ENCODE results near the gene NKX6-2.
"Not testable (repeated sequence)": the region's sequence is repeated elsewhere in the genome, so short reads cannot be mapped to it uniquely, and the experiment has no call there.

The NKX6-2 gene

DNA sequence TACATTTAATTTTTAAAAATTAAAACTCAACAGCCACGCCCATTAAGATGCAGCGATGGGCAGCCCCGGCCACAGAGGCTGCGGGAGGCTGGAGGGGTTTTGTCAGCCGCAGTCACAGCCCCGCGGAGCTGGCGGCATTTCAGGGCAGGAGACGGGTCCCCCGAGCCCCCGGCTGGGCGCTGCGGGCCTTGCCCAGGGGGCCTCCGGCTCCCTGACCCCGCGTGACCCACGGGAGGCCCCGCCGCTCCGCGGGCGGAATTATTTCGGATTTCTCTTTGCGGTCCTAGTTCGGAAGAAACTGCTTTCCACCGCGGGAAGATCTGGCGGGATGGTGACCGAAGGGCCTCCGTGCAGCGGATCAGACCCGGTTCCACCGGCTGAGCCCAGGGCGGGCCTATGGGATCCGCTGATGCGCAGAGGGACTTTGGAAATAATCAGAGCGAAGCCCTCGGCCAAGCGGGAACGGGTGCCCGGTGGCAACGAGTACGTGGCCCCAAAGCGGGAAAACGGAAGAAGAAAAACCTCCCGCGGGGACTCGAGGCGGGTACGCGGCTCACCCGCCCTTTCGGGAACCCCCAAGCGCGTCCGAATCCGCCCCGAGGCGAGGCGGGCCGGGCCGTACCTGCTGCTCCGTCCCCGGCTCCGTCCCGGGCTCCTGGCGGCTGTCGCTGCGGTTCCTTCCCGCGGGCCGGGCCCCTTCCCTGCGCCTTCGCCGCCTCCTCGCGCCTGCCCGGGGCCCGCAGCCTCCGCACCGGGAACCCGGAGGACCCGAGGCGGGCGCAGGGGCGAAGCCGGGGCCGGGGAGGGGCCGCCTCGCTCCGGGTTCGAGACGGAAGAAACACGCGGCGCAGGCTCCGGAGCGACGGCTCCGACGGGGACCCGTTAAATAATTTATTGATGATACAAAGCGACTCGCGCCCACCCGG is 1.7 kb downstream of the NKX6-2 start:
- in situ Hi-C loops (cut with MboI; ENCODE audit: low sequenced_read_pairs): no loop called here

DNA sequence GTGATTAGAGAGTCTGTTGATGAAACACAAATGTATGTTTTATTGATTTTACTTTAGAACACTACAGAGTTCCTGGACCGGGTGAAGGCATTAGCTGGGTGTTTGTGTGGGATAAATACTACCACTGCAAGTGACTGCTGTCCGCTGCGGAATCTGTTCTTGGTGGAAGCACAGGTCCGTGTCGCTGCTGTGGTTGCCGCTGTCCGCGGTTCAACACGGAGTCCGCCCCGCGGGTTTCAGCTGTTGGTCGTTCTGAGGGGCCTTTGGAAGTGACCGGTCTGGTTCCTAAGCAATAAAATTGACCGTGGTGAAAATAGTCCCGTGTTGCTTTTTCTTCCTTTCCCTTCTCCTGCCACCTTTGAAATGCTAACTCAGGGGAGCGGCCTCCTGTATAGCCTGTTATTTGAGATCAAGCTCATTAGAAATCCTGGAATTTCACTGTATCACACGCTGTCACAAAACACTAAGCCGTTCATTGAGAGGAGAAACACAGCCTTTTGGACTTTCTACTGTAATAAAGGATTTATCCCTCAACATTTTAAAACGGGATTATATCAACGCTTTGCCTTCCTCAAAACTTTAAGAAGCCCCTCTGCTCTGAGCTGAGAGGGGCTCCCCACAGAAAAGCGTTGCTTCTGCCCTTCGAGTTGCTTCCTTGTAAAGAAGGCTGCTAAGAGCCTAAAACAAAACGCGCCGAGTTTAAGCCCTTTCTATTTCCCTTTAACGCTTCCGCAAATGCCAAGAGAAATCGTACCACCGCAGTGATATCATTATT is 2.6 kb downstream of the NKX6-2 start:
- in situ Hi-C loops (cut with MboI; ENCODE audit: low sequenced_read_pairs): no loop called here

DNA sequence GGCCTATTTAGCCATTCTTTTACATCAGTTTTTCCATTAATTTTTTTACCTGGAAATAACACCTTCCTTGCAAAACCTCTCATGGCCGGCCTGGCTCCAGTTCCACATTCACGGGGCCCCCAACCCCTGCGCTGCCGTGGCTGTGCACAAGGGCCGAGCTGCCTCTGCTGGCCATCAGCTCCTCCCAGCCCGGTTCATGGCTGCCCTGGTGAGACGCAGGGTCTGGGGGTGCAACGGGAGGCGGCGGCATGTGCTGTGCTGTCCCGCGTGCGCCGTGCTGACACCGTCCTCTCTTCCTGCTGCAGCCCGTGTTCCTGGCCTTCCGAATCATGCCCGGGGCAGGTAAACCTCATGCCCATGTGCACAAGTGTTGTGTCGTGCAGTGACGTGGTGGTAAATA is 4.4 kb downstream of the NKX6-2 start:
- in situ Hi-C loops (cut with MboI; ENCODE audit: low sequenced_read_pairs): no loop called here

DNA sequence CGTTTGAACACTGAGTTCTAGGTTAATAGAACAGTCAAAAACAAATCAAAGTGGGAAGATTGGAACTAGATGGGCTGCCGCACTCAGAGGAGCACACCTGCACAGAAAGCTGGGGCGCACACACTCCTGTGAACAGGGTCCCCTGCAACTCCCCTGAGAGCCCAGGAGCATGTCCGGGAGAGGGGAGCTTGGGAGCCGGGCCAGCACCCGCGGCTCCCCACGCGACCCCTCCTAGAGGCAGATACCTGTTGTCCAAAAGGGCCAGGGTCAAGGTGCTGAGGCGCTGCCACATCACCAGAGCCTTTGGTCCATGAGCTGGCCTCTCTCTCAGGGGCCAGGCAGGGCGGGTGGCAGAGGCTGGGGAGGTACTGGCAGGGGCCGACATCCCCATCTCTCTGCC is 5.6 kb downstream of the NKX6-2 start:
- in situ Hi-C loops (cut with MboI; ENCODE audit: low sequenced_read_pairs): no loop called here

DNA sequence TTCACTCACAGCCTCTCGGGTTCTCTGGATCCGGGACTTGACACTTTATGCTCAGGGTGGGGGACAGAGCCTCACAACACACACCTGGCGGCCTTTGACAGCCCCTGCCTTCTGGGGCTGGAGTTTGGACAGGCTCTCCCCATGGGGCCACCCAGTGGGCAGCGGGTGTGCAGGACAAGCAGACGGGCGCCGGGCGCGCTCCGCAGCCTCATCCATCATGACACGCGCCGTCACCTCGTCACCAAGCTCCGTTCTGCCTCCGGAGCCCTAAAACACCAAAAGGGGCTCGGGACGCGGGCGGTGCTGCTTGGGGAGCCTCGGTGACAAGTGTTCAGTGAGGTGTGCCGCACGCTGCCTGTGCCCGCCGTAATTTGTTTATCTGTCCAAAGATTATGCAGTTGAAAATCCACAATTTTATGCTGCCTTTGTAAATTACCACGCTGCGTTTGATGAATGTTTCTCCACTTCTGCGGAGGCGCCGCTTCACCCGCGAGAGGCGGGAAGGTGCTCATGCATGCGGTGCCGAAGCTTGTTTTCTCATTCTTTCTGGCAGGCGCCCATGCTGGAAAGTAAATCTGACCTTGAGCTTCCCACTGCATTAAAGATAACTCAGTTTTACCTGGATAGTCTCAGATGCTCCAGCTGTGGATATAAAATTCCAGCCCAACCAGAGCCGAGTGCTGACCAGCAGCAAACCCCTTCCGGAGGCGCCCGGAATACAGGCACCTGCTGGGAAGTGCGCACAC is 6.2 kb downstream of the NKX6-2 start:
- in situ Hi-C loops (cut with MboI; ENCODE audit: low sequenced_read_pairs): no loop called here

DNA sequence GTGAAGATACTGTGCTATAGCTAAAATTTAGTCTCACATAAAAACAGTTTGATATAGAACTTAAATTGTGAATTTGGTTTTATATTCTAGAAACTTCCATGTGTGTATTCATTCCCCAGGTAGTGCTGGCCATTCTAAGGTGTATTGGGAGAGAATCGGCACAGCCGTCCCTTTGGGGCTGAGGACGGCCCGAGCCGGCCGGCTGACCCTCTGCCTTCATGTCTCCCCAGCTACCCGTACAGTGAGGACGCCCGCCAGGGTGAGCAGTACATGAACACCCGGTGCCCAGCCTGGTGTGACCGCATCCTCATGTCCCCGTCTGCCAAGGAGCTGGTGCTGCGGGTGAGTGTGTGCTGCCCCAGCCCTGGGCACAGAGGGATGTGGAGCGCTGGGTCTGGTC is 8.5 kb downstream of the NKX6-2 start:
- in situ Hi-C loops (cut with MboI; ENCODE audit: low sequenced_read_pairs): no loop called here

DNA sequence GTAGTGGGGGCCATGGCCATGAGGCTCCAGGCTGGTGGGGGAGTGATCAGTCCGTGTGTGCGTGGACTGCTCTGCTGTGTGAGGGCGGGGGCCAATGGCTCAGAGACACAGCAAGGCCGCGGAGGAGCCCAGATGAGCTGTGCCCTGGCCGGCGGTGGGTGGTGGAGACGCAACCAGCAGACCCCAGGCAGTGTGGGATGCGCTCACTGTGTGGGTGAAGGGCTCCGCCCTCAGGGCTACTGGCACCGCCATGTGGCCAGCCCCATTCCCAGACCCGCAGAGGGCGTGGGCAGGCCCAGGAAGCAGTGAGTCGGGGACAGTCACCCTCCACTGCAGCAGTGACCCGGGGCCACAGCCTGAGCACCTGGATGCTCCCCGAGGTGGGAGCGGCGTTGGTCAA is 9.1 kb downstream of the NKX6-2 start:
- in situ Hi-C loops (cut with MboI; ENCODE audit: low sequenced_read_pairs): no loop called here

DNA sequence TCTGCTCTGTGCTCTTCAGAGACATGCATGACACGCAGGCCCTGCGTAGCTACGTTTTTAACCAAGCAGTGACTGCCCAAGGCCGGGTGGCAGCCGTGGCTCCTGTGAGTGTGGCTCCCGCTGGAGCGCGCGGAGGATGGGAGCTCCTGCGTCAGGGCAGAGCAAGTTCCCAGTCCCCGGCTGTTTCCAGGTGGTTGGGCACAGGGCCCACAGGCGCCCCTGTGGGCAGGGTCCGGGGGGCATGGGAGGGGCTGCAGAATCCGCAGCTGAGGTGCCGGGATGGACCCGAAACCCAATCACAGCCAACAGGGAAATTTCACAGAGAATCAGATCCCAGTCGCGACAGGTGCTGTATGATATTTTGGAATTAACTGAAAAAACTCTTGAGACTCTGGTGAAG is 9.8 kb downstream of the NKX6-2 start:
- in situ Hi-C loops (cut with MboI; ENCODE audit: low sequenced_read_pairs): no loop called here

DNA sequence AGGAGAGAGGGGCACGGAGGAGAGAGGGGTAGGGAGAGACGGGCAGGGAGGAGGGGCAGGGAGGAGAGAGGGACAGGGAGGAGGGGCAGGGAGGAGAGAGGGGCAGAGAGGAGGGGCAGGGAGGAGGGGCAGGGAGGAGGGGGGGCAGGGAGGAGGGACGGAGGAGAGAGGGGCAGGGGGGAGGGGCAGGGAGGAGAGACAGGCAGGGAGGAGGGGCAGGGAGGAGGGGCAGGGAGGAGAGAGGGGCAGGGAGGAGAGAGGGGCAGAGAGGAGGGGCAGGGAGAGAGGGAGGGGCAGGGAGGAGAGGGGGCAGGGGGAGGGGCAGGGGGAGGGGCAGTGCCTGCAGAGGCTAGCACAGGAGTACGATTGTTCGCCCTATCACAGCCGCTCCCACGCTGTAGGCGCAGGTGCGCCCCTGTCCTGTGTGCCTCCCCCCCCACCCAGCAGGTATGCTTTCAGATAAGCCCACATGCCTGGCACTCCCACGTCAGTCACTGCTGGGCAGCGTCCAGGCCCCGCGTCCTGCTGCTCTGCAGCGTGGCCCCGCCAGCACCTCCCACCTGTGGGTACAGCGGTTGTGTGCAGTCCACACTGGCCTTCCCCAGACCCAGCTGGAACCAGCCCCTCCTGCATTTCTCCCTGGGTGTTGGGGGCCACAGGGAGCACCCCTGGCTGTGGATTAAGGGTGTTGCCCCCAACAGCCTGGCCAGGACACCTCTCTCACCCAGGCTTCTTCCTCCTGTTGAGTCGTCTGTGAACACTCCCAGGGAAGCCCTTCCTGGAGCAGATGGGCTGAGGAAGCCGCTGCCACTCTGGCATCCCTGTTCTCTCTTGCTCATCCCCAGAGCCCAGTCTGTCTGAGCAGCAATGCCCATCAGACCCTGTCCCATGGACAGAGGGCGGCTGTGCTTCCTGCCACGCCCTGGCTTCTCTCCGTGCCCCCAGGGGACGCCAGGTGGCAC is 10.8 kb downstream of the NKX6-2 start:
- in situ Hi-C loops (cut with MboI; ENCODE audit: low sequenced_read_pairs): no loop called here

DNA sequence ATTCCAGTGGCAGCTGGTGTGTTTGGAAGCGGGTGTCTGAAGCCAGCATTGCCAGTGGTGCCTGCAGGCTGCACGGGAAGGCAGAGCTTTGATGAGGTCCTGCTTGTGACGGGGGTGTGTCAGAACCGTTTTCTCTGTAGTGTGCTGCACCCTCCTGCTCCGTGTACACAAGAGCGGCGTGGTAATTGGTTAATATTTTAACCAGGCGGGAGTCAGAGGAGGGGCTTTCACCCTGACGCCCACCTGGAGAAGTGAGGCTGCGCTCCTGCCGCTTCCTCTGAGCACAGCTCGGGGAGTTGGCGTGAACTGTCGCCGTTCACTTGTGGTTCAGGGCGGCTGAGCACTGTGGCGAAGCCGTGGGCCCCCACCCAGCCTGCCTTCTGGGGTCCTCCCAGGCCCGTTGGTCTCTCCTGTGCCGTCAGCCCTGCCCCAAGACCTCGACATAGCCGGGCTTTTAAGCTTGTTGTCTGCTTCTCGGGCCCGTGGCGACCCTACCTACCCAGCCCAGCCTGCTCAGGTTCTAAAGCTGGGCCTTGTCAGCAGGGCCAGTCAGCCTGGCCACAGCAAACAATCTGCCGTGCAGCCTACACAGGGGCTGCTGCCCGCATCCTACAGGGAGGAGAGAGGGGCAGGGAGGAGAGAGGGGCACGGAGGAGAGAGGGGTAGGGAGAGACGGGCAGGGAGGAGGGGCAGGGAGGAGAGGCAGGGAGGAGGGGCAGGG is 11.6 kb downstream of the NKX6-2 start:
- in situ Hi-C loops (cut with MboI; ENCODE audit: low sequenced_read_pairs): no loop called here

DNA sequence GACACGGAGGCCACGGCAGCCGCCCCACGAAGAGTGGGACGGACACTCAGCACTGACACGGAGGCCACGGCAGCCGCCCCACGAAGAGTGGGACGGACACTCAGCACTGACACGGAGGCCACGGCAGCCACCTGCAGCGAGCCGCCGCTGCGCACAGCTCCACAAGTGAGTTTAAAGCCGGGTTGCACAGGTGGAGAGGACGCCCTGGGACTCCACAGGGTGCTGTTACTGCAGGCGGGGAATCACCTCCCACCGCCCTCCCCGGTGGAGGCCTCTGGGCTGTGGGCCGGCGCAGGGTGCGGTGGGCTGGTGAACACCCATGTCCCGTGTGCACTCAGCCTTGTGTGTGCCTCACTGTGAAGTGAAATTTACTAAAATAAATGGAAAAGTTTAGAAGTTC is 13.1 kb downstream of the NKX6-2 start:
- in situ Hi-C loops (cut with MboI; ENCODE audit: low sequenced_read_pairs): not testable (repeated sequence)

DNA sequence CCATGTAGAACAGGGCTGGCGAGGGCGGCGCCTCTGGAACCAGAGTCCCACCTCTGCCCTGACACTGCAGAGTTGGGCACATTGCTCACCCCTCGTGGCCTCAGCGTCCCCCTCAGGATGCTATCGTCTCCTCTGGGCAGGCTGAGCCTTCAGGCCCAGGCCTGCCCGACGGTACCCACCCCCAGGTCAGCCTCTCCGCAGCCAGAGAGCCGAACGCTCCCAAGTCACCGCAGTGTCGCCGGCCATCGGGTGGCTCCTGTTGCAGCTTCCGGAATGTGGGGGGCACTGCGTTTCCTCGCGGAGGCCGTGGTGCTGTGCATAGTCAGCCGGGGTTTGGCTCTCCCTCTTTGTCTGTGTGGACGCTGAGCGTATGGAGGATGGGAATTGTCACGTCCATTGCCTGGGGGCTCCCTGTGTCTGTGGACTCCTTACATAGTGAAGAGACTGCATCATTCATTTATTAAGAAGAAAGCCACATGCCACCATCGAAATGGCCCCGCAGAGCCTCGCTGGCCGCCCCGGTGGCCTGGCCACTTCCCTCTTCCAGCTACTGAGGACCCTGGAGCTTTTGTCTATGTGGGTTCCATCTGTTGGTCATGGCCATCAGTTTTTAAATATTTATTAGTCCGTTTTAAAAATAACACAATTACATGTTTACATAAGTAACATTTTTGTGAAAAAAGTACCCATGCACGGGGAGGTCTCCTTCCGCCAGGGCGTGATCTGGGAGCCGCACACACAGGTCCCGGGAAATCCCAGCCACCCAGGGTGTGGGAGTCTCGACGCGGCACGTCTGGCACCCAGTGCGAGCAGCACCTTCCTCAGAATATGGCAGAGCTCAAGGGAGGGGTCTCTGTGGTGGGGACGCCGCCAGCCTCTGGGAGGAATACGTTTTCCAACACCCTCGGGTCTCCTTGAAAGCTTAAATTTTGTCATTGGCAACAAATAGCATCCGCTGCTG is 15.6 kb downstream of the NKX6-2 start:
- in situ Hi-C loops (cut with MboI; ENCODE audit: low sequenced_read_pairs): no loop called here

DNA sequence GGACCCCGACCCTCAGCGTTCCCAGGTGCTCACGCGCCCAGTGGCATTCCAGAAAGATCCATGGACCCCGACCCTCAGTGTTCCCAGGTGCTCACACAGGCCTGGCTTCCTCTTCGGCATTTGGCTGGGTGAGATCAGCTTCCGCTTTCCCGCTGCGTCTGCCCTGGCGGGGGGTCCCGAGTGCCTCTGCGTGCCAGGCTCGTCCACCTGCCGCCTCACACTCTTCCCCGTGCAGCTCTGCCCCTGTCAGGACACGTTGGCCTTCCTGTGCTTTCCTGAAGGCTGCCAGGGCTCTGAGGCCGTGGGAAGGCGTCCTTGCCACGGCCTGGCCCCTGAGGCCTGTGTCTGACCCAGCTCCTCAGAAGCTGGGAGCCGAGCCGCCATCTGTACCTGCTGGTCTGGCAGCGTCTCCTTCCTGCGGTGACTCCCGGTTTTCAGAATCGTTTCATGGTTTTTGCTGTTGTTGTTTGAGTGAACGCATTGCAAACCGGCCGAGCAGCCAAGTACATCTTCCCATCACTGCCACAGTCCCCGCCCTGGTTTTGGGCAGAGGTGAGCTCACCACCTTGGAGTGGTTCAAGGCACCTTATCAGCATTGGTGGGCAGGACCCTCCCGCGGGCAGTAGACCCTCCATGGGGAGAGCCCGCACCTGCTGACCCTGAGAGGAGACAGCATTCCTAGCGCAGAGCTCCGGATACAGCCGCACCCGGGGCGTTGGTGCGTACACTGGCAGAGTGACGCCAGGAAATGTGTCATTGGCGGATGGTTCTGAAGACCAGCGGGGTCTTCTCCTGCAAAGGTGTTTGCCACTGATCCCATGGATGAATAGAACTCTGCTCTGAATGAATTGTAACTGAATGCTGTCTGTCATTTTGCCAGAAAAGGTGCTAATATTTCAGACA is 17.4 kb downstream of the NKX6-2 start:
- in situ Hi-C loops (cut with MboI; ENCODE audit: low sequenced_read_pairs): no loop called here

DNA sequence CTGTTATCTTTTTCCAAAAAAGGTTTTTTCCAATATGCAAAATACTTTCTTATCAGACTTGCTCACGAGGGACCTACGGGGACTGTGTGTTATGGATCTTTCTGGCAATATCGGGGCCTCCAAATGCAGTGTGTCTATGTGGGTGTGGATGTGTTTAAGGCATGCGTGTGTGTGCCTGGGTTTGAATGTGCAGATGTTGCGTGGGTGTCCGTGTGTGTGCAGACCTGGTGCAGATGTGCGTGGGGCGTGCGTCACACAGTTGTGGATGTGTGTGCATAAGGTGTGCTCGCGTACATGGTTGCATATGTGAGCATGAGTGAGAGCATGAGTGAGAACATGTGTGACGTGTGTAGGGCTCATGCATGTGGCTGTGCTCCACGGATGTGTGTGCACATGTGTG is 19.7 kb downstream of the NKX6-2 start:
- in situ Hi-C loops (cut with MboI; ENCODE audit: low sequenced_read_pairs): no loop called here

DNA sequence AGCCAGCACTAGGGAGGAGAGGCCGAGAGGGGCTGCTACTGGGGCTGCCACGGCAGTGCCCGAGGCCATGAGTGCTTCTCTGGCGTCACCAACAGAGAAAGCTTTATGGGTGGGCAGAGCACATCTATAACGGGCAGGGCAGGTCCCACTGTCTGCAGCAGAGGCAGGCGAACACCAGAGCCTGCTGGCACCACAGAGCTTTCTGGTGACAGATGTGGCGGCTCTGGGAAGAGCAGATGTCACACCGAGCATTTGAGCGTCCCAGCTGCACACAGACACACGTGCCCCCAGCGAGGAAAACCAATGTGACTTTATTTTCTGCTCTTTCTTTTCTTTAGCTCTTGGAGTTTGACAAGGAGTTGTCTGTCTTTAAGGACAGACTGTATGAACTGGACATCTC is 20.5 kb downstream of the NKX6-2 start:
- in situ Hi-C loops (cut with MboI; ENCODE audit: low sequenced_read_pairs): no loop called here

DNA sequence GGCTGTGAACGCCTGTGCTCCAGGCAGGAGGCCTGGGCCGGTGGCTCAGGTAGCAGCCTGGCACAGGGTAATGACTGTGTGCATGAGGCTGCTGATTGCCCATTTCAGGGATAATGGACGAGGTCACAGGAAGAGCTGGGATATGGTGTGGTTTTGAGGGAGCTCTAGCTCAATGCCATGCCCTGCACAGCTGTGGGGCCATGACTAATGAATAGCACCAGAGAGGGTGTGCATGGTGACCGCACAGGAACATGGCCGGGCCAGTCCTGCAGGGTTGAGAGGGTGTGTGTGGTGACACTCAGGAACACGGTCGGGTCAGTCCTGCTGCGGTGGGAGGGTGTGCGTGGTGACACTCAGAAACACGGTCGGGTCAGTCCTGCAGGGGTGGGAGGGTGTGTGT is 21.8 kb downstream of the NKX6-2 start:
- in situ Hi-C loops (cut with MboI; ENCODE audit: low sequenced_read_pairs): no loop called here

DNA sequence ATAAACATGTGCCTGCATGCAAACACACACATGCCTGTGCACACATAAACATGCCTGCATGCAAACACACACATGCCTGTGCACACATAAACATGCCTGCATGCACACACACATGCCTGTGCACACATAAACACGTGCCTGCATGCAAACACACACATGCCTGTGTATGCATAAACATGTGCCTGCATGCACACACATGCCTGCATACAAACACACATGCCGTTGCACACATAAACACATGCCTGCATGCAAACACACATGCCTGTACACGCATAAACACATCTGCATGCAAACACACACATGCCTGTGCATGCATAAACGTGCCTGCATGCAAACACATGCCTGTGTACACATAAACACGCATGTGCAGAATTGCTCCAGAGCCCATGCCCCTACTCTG is 22.4 kb downstream of the NKX6-2 start:
- in situ Hi-C loops (cut with MboI; ENCODE audit: low sequenced_read_pairs): no loop called here

DNA sequence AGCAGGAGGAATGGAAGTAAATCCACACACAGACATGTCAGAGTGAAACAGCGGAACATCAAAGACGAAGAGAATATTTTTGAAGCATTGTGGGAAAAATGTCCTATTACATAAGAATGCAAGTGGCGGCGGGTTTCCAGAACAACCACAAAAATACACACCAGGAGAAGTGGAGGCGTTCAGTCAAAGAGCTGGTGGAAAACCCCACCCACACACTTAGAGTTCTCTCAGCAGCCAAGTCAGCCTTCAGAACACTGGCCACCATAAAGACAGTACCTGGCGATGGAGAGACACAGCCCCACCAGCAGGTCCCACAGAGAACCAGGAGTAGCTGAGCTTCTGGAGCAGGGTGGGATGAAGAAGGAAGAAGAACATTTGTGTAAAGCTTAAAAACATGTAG is 23.7 kb downstream of the NKX6-2 start:
- in situ Hi-C loops (cut with MboI; ENCODE audit: low sequenced_read_pairs): no loop called here
